ENCODE measurements around the gene DEPDC5.

The DEPDC5 gene

DNA sequence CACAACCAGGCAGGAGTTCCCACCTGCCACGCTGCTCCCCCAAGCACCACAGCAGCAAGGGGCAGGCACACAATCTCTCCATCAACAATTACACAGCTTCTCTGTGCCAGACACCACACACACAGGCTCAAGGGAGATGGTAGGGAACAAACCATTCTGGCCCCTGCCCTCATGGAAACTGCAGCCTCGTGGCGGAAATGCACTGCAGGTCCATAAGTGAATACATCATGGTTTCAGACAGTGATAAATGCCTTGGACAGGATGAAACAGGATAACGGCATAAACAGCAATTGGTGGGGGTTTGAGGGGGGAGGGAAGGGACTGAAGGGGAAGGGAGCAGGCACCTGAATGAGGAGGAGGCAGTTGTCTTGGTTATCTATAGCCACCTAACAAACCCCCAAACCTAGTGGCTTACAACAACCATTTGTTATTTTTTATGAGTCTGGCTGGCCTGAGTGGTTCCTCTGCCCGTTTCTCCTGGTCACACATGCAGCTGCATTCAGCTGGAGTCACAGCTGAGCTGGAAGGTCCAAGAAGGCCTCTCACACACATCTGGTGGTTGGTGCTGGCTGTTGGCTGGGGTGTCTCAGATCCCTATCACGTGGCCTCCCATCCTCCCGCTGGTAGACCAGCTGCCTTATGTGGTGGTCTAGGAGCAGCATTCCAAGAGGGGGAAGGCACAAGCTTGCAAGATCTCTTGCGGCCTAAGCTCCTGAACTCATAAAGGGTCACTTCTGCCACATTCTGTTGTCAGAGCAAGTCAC is 175.5 kb downstream of the DEPDC5 start:
- no peak for DNase-seq

DNA sequence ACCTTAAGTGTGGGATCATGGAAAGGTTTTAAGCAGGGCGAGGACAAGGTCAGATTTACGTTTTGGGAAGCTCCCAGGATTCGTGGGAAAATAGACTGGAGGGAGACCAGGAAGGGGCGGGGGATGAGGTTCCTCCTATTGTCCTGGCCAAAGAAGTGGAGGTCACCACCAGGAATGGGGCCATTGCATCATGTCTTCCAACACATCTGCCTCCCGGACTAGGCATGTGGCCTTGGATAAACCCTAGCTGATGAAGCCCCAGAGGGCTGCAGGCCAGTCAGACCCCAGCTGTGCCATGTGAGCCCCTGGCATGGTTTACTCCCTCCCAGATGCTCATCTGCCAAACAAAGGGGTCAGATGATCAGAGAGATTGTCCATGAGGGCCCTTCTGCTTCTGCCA is 179.0 kb downstream of the DEPDC5 start:
- no peak for DNase-seq

DNA sequence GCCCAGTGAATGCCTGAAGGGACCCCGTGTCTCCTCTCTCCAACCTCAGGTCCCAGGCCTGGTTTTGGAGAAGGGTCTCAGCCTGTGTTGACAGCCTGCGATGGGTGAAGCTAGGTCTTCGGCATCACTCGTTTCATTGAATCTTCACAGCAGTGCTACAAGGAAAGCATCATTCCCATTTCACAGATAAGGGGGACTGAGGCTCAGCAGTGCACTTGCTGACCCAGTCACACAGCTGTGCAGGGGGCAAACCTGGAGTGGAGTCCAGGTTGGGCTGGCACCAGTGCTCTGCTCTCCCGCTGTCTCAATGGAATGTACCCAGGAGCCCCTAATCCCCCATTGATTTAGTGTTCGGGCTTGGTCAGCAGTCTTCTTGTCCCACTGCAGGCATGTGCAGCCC is 179.6 kb downstream of the DEPDC5 start:
- no peak for DNase-seq

DNA sequence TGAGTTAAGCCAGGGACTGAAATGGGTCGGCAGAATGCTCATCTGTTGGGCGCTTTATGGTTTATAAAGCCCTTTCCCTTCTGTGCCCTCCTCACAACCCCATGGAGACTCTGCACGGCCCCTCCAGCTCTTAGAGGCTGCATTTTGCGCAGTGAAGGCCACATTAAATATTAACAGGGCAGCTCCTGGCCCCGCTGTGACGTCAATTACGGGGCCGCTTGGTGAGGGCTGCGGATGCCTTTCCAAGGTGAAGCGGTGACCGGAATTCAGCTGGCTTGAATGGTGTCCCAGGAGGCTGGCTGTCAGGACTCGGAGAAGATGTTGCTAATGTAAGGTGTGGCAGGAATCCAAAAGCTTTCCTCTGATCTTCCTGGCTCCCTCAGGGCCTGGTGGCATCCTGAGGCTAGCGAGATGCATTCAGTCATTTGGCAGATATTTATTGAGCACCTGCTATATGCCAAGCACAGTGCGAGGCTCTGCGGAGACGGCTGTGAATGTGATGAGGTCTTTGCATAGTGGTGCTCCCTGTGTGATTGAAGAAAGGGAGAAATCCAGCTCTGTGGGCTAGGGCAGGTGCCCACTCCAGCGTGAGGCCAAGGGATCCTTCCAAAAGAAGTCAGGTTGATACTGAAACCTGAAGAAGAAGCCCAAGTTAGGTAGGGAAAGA is 180.1 kb downstream of the DEPDC5 start:
- DNase-seq: no peak

DNA sequence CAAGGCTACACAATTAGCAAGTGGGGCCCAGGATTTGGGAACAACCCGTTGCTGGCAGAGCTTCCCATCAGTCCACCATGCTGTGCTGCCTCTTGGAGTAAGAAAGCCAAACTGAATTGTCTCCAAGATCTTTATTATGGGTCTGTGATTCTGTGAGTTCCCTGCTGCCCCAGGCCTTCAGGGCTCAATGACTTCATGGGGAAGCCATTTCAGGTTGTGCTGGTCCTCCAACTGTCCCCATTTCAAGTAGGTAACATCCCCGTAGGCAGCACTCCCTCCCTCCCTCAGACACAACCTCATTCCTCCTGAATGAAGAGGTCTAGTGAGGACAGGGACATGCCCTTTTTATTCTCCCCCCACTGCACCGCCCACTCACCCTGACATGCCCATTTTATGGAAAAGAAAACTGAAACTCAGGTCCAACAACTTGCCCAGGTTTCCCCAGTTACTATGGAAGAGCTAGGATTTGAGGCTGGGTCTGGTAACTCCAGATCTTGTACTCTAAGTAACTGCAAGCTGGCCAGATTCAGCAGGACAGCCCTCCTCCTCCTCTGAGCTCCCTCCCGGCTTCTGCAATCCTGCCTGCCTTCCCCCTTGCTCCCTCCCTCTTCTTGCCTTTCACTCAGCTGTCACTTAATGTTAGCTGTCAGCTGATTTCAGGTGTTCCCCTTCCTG is 182.3 kb downstream of the DEPDC5 start:
- DNase-seq: no peak

DNA sequence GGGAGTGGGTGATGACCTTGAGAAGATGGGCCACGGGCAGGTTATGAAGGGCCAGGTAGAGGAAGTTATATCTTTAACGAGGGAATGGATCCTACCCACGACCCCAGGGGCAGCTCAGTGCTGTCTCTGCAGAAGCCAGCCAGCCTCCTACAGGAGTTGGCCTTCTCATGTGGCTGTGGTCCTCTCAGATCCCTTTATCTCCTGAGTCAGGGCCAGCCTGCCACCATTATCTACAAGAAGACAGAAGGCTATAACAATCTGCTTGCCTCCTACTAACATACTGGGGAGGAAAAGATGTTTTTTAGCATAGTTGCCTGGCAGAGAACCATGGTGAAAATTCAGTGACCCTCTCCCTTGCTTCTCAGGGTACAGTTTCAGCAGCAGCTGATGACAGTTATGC is 183.5 kb downstream of the DEPDC5 start:
- DNase-seq: no peak

DNA sequence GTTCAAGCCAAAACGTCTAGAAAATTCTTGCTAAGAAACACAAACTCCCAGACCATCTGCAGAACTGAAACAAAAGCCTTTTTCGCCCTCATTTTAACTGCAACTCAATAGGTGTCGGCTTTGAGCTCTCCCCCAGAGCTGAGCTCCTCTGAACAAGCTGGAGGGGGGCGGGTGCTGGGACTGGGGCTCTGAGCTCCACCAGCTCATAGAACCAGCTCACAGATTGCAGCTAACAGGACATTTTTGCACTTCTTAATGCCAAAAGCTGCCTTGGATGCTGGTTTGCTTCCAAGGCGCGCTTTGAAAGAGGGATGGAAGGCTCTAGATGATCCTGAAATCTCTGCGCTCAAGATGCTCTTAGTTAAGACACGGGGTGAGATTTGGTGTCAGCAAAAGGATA is 184.5 kb downstream of the DEPDC5 start:
- no peak for DNase-seq

DNA sequence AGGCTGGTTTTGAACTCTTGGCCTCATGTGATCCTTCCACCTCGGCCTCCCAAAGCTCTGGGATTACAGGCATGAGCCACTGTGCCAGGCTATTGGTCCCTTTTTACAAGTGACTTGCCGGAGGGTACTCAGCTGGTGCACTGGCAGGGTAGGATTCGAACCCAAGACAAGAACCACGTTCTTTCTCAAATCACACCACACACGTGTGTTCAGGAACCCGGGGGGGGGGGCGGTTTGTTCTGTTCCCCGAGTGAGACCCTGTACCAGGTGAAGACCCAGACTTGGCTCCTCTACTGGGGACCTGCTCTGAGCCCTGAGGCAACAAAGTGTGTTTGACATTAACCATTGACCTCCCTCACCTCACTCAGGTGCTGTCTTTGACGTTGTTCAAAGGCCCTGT is 186.7 kb downstream of the DEPDC5 start:
- DNase-seq: no peak

DNA sequence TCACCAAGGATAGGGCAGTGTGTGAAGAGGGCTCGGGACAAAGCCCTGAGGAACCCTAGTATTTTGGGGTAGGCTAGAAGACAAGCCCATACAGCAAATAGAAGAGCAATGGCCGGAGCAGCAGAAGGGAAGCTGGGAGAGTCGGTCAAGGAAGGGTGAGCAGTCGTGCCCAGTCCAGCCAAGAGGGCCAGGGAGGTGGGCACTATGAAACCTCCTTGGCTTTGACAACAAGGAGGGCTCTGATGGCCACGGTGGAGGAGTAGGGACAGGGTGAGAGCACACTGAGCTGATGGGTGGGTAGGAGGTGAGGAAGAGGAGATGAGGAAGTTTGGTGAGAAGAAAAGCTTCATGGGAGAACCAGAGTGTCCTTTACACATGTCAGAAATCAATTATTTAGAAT is 188.3 kb downstream of the DEPDC5 start:
- DNase-seq: no peak

DNA sequence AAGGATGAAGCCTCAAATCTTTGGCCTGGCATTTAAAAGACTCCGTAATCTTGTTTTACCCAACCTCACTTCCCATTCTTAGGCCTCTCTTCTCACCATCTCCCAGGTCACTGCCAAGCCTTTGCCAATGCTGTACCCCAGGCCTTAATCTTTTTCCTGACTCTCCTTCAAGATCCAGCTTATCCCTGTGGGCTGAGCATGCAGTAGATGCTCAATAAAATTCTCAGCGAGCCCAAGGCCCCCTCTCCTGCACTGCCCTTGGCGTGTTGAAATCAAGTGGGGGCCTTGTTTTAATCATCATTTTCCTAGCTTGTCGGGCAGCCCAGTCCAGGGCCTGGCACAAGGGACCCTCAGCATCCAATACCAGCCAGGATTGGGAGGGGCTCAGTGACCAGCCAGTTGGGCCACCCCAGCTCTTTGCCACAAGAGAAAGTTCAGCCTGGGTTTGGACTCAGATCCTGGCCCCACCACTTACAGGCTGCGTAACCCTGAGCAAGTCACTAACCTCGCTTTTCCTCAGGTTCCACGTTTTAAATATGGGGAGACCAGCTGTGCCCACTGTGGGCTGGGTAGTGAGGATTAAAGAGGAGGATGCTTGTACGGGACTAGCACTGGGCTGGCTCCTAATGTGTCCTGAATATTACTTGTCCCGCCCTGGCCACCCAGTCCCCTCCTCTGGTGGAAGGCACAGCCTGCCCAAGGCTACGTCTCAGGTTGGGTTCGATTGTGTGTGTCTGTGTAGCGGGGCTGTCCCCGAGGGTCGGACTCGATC is 189.6 kb downstream of the DEPDC5 start:
- DNase-seq: no peak

DNA sequence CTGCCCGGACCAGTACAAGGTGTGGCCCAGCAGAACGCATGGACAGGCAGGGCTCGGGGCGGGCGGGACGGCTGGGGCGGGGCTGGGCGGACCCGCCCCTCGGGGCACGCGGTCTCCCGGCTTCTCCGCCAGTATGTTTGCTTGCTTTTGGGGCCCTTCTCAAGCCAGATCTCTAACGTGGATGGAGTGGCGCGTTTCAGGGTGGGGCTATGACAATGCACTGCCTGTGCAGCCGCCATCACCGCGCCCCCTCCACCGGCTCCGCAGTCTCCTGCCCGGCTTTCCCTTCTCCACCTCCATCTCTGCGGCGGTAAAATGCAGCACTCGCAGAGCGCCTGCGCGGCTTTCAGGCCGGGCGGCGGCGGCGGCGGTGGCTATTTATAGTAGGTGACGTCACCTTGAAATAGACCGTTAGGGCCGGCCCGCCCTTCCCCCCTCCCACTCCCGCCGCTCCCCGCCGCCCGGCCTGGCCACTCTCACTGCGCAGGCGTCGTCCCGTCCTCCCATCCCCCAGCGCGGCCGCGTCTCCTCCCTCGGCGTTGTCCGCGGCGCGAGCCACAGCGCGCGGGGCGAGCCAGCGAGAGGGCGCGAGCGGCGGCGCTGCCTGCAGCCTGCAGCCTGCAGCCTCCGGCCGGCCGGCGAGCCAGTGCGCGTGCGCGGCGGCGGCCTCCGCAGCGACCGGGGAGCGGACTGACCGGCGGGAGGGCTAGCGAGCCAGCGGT is 190.3 kb downstream of the DEPDC5 start, which contains the start of gene YWHAH:
Gene YWHAH (plus strand): TSS at position 558 of the 722 bp plus-strand sequence. CDS start 199 bp downstream, outside the sequence.
- peak; percentile 91 for DNase-seq

DNA sequence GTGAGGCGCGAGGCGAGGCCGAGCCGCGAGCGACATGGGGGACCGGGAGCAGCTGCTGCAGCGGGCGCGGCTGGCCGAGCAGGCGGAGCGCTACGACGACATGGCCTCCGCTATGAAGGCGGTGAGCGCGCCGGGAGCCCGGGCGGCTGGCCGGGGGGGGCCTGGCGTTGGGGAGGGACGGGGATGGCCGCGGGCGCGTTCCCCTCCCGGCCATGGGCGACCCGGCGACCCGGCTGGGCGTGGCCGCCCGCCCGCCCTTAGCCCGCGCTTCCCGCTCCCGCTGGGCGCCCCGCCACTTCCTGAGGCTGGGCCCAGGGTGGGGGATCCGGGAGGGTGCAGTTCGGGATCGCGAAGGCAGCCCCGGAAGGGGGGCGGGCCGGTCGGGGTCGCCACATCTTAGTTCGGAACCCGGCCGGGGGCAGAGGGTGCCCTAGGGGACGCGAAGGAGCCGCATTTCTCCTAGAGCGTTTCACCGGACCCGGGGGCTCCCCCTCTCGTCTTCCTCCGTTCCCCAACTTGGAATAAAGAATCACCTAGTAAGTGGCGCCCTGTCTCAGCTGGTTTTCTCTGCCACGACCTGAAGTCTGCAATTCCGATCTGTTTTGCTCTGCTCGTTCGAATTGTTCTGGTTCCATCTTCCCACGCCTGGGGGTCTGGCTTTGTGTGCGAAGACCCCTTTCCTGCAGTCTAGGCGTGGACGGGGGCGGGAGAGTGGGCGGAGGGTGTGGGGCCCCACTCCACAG is 191.1 kb downstream of the DEPDC5 start:
- DNase-seq: no peak

DNA sequence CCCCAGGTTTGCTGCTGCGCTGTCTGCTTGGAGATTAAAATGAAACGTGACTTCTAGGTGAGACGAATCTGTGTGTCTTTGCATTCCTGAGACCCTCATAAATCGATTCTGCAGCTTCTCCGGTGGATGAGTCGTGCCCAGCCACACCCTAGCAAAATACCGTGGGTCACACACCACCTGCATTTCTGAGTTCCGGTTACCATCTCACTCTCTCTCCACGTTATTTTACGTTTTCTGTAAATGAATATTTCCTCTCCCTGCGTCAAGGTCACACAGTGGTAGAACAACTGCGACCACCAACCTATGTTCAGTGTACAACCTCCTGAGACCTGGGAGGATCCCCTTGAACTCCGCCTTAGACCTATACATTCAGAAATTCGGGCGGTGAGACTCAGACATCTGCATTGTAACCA is 191.6 kb downstream of the DEPDC5 start:
- DNase-seq: no peak

DNA sequence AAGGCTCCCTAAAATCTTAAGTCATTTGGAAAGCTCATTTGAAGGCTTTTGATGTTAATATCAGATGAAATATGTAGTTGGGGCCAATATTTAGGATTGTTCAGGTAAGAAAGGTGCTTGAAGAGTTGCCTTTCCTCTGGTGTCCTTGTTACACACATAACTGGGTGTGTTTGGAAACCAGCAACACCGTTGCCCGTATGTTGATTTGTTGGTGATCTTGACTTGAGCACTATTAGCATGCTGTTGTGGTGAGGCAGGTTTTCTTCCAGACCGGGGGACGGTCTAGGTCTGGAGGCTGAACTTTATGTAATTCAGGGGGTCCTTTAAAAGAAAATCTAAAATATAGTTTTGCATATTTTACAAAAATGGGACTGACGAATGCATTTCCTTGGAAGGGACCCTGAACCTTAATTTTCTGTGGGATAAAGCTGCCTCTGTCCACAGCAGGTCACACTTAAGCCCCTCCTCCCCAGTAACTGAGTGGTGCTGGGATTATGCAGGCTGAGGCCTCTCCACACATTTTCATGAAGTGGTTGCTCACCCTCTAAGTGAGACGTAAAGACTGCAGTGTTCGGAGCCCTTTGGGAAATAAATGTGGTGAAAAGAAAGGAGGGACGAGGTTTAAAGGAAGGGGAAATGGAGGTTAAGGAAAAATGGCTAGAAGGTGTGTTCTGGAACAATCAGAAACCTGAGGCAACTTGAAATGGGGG is 192.3 kb downstream of the DEPDC5 start:
- no peak for DNase-seq

DNA sequence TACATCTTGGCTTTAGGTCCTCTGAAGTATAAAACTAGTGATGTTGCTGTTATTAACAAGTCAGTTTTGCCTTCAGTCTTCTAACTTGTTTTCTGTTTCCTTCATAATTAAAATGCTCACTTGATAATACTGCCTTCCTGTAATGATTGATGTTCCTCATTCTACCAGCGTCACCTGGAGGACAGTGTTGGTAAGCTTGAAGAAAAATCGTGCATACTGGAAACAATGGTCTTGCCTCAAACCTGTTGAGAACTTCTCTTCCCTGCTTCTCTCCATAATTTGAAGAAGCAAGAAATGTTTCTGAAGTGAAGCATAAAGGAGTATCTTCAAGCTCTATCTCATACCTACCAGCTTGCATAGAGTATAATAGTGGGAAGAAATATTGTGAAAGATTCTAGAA is 193.5 kb downstream of the DEPDC5 start:
- DNase-seq: no peak

DNA sequence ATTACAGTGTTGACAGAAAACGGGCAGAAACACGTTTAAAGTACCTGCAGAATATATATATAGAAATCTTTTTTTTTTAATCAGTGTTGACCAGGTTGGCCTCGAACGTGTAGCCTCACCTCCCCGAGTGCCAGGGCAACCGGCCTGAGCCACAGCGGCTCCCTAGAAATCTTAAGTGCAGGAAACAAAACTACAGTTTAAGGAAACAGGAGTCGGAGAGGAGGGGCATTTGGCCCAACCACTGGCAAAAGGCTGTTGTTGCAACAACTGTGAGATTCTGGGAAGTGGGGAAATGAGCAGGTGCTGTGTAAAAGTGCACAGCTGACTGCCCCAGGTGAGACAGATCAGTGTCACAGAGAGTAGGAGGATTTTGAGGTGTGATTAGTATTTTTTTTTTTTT is 194.2 kb downstream of the DEPDC5 start:
- DNase-seq: no peak

DNA sequence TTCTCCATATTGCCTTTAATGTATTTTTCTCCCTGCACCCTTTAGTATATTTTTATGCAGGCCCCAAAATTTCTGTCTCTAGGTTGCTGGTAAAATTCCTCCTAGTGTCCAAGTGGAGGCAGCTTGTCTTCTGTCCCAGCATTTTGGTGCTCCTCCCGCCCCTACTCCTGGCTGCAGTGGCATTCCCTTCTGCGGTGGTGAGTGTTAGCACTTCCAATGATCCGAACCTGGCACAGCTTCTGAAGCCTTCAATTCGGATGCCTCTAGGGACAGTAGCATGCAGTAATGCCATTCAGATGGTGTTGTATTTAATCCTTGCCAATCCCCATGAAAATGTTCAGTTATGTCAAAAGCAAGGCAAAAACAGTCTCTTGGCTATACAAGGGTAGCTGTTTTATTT is 196.4 kb downstream of the DEPDC5 start:
- no peak for DNase-seq

DNA sequence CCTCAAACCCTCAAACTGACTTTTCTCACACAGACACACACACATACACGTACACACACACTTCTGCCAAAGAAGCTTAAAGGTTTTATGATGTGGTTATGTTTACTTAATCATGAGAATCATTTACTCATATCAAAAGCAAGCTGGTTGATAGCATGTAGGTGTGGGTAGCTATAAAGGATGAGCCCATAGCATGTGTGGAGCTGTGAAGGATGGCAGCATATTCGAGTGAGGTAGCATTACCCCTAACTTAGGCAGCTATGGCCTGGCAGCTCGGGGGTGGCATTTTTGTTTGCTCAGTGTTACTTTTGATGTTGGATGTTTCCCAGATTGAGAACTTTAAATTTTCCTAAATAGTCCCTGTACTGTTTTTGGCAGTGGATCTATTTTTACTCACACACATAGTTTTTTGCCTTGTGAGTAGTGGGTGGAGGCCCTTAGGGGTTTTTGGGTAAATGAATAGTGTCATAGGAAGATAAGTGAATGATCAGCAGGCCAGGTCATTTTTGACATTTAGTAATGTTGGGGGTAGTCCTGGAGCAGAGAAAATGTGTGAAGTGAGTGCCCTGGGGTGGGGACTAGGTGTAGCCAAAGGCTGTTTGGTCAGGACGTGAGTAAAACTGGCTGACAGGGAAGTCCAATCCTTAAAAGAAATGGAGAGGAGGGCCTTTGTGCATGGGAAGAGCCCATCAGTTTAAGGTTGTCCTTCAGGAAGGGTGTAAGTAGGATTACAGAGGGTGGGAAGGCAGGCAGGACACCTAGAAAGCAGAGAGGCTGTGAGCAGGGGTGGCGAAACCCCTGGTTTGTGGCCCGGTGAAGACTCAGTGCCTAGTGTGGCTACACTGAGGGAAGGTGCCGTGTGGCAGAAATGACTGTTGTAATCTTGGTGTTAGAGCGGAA is 197.6 kb downstream of the DEPDC5 start:
- DNase-seq: no peak

DNA sequence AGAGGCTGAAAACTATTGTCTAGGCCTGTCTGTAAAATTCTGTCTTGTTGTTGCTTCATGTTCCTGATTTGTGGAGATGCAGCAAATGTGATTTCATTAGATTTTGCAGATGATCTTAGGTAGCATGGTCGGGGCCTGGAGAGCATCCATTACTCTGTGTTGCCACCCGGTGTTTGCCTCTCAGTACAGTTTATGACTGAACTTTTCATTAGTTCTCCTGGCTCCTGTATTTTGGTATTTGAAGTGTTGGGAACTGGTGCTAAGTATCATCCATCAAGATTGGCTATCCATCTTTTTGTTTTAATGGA is 198.2 kb downstream of the DEPDC5 start:
- no peak for DNase-seq

DNA sequence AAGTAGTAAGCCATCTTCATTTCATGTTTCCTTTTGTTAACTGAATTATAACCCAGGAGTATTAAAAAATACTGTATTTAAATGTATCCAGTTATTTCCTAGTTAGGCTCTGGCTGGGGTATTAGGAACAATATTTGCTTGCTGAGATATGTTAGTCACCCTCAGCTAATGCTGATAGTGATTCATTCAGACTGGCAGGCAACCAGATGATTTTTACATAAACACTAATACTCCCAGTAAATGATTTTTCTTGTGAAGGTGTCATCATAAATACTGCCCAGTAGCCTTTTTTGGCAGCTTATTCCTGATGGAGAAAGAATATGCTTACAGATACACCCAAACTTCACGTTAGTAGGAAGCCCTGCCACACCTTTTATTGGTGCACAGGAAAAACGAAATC is 198.7 kb downstream of the DEPDC5 start:
- DNase-seq: no peak

Data from NCI-H1092 (cell line).